Effector memory CD8-positive, alpha-beta T cell (primary cell): ENCODE data around the gene SNRNP70.

Source experiments
- ATAC-seq: fragments of 150-1000 bp; cut with Tn5 transposase; replicated peaks from 2 replicates; pipeline ENCODE4 v1.10.0; 2021; ENCODE audit warnings: mild to moderate bottlenecking, moderate library complexity
- DNase-seq, 3 experiments: peaks; one replicate each; pipeline ENCODE4 v3.0.0; 2021
- H3K27ac Mint-ChIP-seq, 2 donors: one replicate each; pipeline ENCODE4 v1.8.0; 2022; ENCODE audit warnings: mild to moderate bottlenecking in 2 of 2, mixed read lengths in 2 of 2, moderate library complexity in 2 of 2
- H3K27me3 Mint-ChIP-seq, 2 donors: one replicate each; pipeline ENCODE4 v1.8.0; 2022; ENCODE audit warnings: mixed read lengths in 2 of 2
- H3K36me3 Mint-ChIP-seq: one replicate; pipeline ENCODE4 v1.8.0; 2022; ENCODE audit warnings: mild to moderate bottlenecking, moderate library complexity, mixed read lengths; ENCODE audit not compliant: insufficient read depth
- H3K4me1 Mint-ChIP-seq, 2 donors: one replicate each; pipeline ENCODE4 v1.8.0; 2022; ENCODE audit warnings: low read depth in 2 of 2, mixed read lengths in 2 of 2
- H3K4me3 Mint-ChIP-seq, 2 donors: one replicate each; pipeline ENCODE4 v1.8.0; 2022; ENCODE audit warnings: mild to moderate bottlenecking in 2 of 2, mixed read lengths in 2 of 2, moderate library complexity in 2 of 2
- H3K9me3 Mint-ChIP-seq, 2 donors: one replicate each; pipeline ENCODE4 v1.8.0; 2022; ENCODE audit warnings: mixed read lengths in 2 of 2

Gene SNRNP70

GRCh38 chr19:49154279-49154678, 69.0 kb downstream of the SNRNP70 start:
- Mint-ChIP-seq H3K27me3 (peaks cover 69 to 96% of the 10 kb centered on the region in 2 donors), H3K36me3 (peaks cover 6% of the 10 kb centered on the region), H3K27ac (no peak overlapping the region), H3K4me3 (no peak overlapping the region), H3K4me1 (peaks cover 19 to 22% of the 10 kb centered on the region in 2 donors), H3K9me3 (no peaks in the 10 kb centered on the region)
- no peak for ATAC-seq
- DNase-seq, result no peak

DNA sequence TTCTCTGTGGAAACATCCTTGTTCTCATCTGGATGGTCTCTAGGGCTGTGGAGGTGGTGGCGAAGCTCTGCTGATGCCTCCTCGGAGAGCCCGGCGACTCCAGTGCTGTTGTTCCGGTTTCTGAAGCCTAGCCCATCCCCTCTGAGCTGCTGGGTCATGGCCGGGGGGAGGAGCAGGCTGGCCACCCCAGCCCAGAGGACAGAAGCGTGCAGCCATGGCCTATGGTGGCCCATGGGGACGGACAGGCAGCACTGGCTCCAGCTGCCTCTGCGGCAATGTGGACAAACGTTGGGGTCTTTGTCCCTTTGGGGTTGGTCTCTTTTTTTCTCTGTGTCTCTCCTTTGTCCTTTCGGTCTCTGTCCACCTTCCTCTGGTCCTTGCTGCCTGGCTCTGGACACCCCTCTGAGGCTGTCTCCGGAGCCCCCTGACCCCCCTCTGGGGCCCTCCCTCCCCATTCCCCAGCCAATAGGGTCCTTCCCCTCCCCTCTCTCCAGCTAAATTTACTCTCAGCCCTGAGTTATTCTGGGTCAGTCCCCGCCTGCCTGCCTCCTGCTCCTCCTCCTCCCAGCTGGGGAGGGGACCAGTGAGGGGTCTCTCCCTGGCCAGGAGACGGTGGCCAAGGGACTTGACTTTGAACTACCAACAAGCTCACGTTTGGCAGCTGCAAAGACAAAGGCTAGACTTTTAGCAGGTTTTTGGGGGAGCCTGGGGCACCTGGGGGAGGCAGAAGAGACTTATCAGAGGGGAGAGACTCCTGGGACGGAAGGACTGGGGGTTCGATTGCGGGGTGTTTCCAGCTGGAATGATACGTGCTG, 70.0 kb downstream of the SNRNP70 start, which contains the start of gene HRC:
Gene HRC (minus strand): TSS at position 392 of the 815 bp plus-strand sequence. CDS start 159 bp downstream, at position 233.
- Mint-ChIP-seq H3K36me3 (peaks cover 2% of the 10 kb centered on the region), H3K27ac (no peak within 1 kb of the TSS), H3K27me3 (peaks cover 70 to 96% of the 10 kb centered on the region in 2 donors), H3K4me3 (no peak within 1 kb of the TSS), H3K9me3 (no peaks in the 10 kb centered on the region), H3K4me1 (peaks cover 12 to 15% of the 10 kb centered on the region in 2 donors)
- ATAC-seq (no peak), DNase-seq (no peak)

- H3K27me3 Mint-ChIP-seq, result peaks cover 72 to 96% of the 10 kb centered on the region in 2 donors
- H3K9me3 Mint-ChIP-seq, result no peaks in the 10 kb centered on the region
- no peak overlapping the region for H3K27ac Mint-ChIP-seq
- ATAC-seq (no peak), DNase-seq (no peak)
- H3K4me1 Mint-ChIP-seq, result peaks cover 9 to 11% of the 10 kb centered on the region in 2 donors
- no peak overlapping the region for H3K4me3 Mint-ChIP-seq
- H3K36me3 Mint-ChIP-seq, result peaks cover 3% of the 10 kb centered on the region
Measured at GRCh38 chr19:49155820-49156346, 70.6 kb downstream of the SNRNP70 start.

- peak; percentile 51 for ATAC-seq
- H3K36me3 Mint-ChIP-seq, result peaks cover 3% of the 10 kb centered on the region
- DNase-seq, result no peak
- peaks cover 72 to 92% of the 10 kb centered on the region in 2 donors for H3K27me3 Mint-ChIP-seq
- H3K9me3 Mint-ChIP-seq, result no peaks in the 10 kb centered on the region
- peaks cover 6% of the 10 kb centered on the region in 2 donors for H3K4me1 Mint-ChIP-seq
- peak within 1 kb of the TSS; percentile 33 to 64 for H3K4me3 Mint-ChIP-seq
- no peak within 1 kb of the TSS for H3K27ac Mint-ChIP-seq
Measured at GRCh38 chr19:49157445-49158224, 72.4 kb downstream of the SNRNP70 start, which contains the start of gene TRPM4. TSS of gene TRPM4 (plus strand) at chr19:49157792. CDS start at chr19:49157867, 75 bp downstream.
